GM13977 (cell line): Measurements from ENCODE around the gene PPFIBP2.

Experiments
- DNase-seq: peaks from one replicate; pipeline ENCODE4 v3.0.0; 2012; ENCODE audit warnings: low spot score
- CTCF ChIP-seq: IDR thresholded peaks from 2 replicates; pipeline ENCODE4 v1.5.1; 2012; ENCODE audit warnings: mild to moderate bottlenecking, control low read depth; ENCODE audit not compliant: insufficient read depth; ENCODE audit errors: extremely low read depth, missing control alignments
- in situ Hi-C: fragments of 300-500 bp; cut with MboI; formaldehyde crosslinking; loops from one replicate; pipeline ENCODE4 v1.12.0; 2022; ENCODE audit warnings: low sequenced_read_pairs, low pct_unique_long_range_greater_than_20kb, mixed read lengths, inconsistent platforms; ENCODE audit not compliant: unreplicated experiment

PPFIBP2 gene

GRCh38 chr11:7570938-7571521 lies 57.2 kb downstream of the PPFIBP2 start:
- no peak for DNase-seq
- in situ Hi-C loops, result no loop called here
- peak; percentile 3 for TF ChIP-seq CTCF

DNA sequence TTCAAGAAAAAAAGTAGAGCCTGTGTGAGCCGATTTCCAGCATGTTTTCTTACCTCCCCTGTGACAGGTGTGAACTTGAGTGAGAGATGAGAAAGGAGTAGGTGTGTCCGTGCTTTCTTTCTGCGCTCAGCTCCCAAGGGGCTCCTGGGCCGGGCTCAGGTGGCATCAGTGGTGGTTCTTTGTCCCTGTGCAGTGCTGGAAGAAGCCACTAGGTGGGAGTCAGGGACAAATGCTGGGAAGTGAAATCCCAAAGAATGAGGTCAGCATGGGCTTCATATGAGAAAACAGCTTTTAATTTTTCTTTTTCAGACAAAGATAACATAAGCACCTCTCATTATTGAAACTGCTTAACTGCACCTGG lies 57.8 kb downstream of the PPFIBP2 start:
- DNase-seq, result no peak
- in situ Hi-C loops, result no loop called here
- peak; percentile 69 for TF ChIP-seq CTCF

GRCh38 chr11:7572001-7572712 lies 58.4 kb downstream of the PPFIBP2 start:
- no peak for DNase-seq
- in situ Hi-C loops, result no loop called here
- no peak for TF ChIP-seq CTCF

DNA sequence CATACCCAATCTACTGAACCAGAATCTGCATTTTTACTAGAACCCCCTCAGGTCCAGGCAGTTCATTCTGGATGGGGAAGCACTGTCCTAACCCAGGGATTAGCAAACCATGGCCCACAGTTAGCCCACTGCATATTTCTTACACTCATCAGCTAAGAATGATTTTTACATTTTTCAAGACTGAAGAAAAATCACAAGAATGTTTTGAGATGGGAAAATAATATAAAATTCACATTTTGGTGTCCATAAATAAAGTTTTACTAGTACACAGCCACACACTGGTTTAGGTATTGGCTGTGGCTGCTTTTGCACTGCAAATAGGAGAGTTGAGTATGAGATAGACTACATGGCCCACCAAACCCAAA lies 59.4 kb downstream of the PPFIBP2 start:
- no peak for TF ChIP-seq CTCF
- no peak for DNase-seq
- in situ Hi-C loops, result no loop called here

GRCh38 chr11:7573558-7574296 lies 59.9 kb downstream of the PPFIBP2 start:
- in situ Hi-C loops, result no loop called here
- DNase-seq, result no peak
- TF ChIP-seq CTCF, result no peak

DNA sequence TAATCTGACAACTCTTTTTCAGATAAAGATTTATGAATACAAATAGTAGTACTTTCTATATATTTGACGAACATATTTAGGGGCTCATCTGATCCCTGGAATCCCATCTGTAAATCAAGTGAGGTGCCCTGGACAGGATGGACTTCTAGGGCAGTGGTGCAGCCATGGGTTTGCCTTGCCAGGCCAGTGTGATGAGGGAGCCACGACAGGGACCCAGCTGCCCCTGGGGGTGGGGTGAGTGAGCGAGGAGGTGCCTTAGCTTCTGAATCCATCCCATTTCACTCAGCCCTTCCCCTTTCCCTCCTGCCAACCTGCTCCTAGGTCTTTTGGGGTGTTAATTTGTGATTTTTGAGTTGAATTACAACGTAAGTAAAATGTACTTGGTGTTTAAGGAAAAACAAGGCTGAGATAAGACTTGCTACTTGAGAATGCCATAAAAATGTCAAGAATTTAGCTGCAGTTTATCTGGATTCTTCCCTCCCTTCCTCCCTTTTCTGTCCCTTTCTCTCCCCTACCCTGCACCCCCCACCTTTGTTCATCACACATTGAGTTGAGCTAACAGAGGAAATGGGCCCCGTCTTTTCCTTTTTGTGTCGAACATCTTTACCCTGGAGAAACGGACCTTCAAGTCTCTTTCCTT lies 60.8 kb downstream of the PPFIBP2 start:
- DNase-seq, result no peak
- in situ Hi-C loops, result no loop called here
- no peak for TF ChIP-seq CTCF
